ENCODE data around the gene MYH14.

GRCh38 chr19:50300051-50300450 is 96.6 kb downstream of the MYH14 start:
- no peak for TF ChIP-seq SUZ12 (IDR thresholded peaks at IDR 0.05; ENCODE audit: extremely low read depth, insufficient read depth, insufficient read length)
- no peak for TF ChIP-seq YY1 (IDR thresholded peaks at IDR 0.05; ENCODE audit: insufficient read depth, insufficient read length)

All from NT2/D1 (cell line).